ENCODE results near the gene SCNN1G.

DNA sequence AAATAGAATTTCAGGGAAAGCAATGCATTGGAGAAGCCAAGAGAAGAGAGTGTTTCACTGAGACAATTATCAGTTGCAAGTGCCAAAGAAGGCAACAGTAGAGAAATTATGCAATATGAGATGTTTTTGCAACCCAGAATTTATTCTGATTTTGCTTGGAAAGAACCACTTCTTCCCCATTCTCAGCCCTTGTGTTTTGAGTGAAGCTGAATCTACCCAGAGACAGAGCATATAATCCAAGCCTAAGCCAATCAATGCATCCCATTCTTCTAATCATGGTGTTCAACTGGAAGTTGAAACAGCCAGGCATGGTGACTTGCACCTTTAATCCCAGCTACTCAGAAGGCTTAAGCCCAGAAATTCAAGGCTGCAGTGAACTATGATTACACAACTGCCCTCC is 6.9 kb upstream of the SCNN1G start:
- no peak for TF ChIP-seq ZBTB21 (CRISPR knock-in tag; IDR thresholded peaks at IDR 0.05; ENCODE audit: borderline replicate concordance)
- TF ChIP-seq, protein P1, sequence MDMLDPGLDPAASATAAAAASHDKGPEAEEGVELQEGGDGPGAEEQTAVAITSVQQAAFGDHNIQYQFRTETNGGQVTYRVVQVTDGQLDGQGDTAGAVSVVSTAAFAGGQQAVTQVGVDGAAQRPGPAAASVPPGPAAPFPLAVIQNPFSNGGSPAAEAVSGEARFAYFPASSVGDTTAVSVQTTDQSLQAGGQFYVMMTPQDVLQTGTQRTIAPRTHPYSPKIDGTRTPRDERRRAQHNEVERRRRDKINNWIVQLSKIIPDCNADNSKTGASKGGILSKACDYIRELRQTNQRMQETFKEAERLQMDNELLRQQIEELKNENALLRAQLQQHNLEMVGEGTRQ (CRISPR knock-in tag; IDR thresholded peaks at IDR 0.05): no peak
- TF ChIP-seq GABPB1 (CRISPR knock-in tag; IDR thresholded peaks at IDR 0.05): no peak
- TF ChIP-seq, protein P2, sequence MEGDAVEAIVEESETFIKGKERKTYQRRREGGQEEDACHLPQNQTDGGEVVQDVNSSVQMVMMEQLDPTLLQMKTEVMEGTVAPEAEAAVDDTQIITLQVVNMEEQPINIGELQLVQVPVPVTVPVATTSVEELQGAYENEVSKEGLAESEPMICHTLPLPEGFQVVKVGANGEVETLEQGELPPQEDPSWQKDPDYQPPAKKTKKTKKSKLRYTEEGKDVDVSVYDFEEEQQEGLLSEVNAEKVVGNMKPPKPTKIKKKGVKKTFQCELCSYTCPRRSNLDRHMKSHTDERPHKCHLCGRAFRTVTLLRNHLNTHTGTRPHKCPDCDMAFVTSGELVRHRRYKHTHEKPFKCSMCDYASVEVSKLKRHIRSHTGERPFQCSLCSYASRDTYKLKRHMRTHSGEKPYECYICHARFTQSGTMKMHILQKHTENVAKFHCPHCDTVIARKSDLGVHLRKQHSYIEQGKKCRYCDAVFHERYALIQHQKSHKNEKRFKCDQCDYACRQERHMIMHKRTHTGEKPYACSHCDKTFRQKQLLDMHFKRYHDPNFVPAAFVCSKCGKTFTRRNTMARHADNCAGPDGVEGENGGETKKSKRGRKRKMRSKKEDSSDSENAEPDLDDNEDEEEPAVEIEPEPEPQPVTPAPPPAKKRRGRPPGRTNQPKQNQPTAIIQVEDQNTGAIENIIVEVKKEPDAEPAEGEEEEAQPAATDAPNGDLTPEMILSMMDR (IDR thresholded peaks at IDR 0.05): no peak
- TF ChIP-seq, protein P3, sequence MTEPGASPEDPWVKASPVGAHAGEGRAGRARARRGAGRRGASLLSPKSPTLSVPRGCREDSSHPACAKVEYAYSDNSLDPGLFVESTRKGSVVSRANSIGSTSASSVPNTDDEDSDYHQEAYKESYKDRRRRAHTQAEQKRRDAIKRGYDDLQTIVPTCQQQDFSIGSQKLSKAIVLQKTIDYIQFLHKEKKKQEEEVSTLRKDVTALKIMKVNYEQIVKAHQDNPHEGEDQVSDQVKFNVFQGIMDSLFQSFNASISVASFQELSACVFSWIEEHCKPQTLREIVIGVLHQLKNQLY (CRISPR knock-in tag; IDR thresholded peaks at IDR 0.05): no peak
- TF ChIP-seq ELF4 (CRISPR knock-in tag; IDR thresholded peaks at IDR 0.05; ENCODE audit: low read depth): no peak
- no peak for TF ChIP-seq TEAD4 (CRISPR knock-in tag; IDR thresholded peaks at IDR 0.05)
- no peak for TF ChIP-seq CREB1 (CRISPR knock-in tag; IDR thresholded peaks at IDR 0.05)
- TF ChIP-seq ZNF138 (CRISPR knock-in tag; conservative IDR thresholded peaks at IDR 0.05): no peak
- TF ChIP-seq, protein P4, sequence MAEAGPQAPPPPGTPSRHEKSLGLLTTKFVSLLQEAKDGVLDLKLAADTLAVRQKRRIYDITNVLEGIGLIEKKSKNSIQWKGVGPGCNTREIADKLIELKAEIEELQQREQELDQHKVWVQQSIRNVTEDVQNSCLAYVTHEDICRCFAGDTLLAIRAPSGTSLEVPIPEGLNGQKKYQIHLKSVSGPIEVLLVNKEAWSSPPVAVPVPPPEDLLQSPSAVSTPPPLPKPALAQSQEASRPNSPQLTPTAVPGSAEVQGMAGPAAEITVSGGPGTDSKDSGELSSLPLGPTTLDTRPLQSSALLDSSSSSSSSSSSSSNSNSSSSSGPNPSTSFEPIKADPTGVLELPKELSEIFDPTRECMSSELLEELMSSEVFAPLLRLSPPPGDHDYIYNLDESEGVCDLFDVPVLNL (CRISPR knock-in tag; IDR thresholded peaks at IDR 0.05; ENCODE audit: borderline replicate concordance, low read depth): no peak
- no peak for TF ChIP-seq JUN (CRISPR knock-in tag; IDR thresholded peaks at IDR 0.05)
- no peak for TF ChIP-seq SMAD3 (CRISPR knock-in tag; IDR thresholded peaks at IDR 0.05; ENCODE audit: borderline replicate concordance)
- TF ChIP-seq, protein P5, sequence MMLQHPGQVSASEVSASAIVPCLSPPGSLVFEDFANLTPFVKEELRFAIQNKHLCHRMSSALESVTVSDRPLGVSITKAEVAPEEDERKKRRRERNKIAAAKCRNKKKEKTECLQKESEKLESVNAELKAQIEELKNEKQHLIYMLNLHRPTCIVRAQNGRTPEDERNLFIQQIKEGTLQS (CRISPR knock-in tag; conservative IDR thresholded peaks at IDR 0.05): no peak

Measured in WTC11 (cell line).